Muscle layer of colon (tissue), 2 donors: Measurements from ENCODE around the gene CCDC71.

ENCODE experiments used
- H3K27ac ChIP-seq: one replicate; pipeline ENCODE4 v1.7.0; 2013; ENCODE audit warnings: low read depth, mild to moderate bottlenecking, low read length, moderate library complexity
- H3K27me3 ChIP-seq, 2 donors: one replicate each; pipeline ENCODE4 v1.7.0; 2013; ENCODE audit warnings: low read length in 2 of 2, mild to moderate bottlenecking in 2 of 2; ENCODE audit not compliant: insufficient read depth in 2 of 2, control insufficient read depth in 1 of 2
- H3K36me3 ChIP-seq: one replicate; pipeline ENCODE4 v1.7.0; 2013; ENCODE audit warnings: mild to moderate bottlenecking, low read length; ENCODE audit not compliant: insufficient read depth
- H3K4me1 ChIP-seq: one replicate; pipeline ENCODE4 v1.7.0; 2013; ENCODE audit warnings: mild to moderate bottlenecking, low read length; ENCODE audit not compliant: insufficient read depth
- H3K4me3 ChIP-seq, 2 donors: one replicate each; pipeline ENCODE4 v1.7.0; 2013; ENCODE audit warnings: low read length in 2 of 2, low read depth in 1 of 2, mild to moderate bottlenecking in 1 of 2, moderate library complexity in 1 of 2
- H3K9ac ChIP-seq: one replicate; pipeline ENCODE4 v1.7.0; 2013; ENCODE audit warnings: low read length
- H3K9me3 ChIP-seq: one replicate; pipeline ENCODE4 v1.7.0; 2013; ENCODE audit warnings: mild to moderate bottlenecking, low read length
- donor health status: abdominal sarcoma.
- donor health status: Adenocarcinoma of cecum.

CCDC71 gene

GRCh38 chr3:49165771-49166751 lies at the start of gene CCDC71:
Gene CCDC71 (minus strand): TSS chr3:49166331. CDS start chr3:49164208, 2,123 bp downstream.
- peaks cover 27% of the 10 kb centered on the region for H3K4me1 ChIP-seq
- no peaks in the 10 kb centered on the region for H3K27me3 ChIP-seq
- peak within 1 kb of the TSS; percentile 80 for H3K9ac ChIP-seq
- H3K27ac ChIP-seq: peak within 1 kb of the TSS; percentile 89
- no peaks in the 10 kb centered on the region for H3K9me3 ChIP-seq
- peak within 1 kb of the TSS; percentile 78 to 92 for H3K4me3 ChIP-seq
- peaks cover 14% of the 10 kb centered on the region for H3K36me3 ChIP-seq

GRCh38 chr3:49213998-49214397 lies 47.9 kb upstream of the CCDC71 start:
- no peaks in the 10 kb centered on the region for H3K27me3 ChIP-seq
- H3K9ac ChIP-seq: no peak overlapping the region
- H3K9me3 ChIP-seq: no peaks in the 10 kb centered on the region
- H3K36me3 ChIP-seq: no peaks in the 10 kb centered on the region
- no peak overlapping the region for H3K27ac ChIP-seq
- peaks cover 15% of the 10 kb centered on the region for H3K4me1 ChIP-seq
- no peak overlapping the region for H3K4me3 ChIP-seq

- Histone ChIP-seq H3K27ac (no peak overlapping the region), H3K36me3 (no peaks in the 10 kb centered on the region), H3K4me3 (no peak overlapping the region), H3K9ac (no peak overlapping the region), H3K4me1 (peaks cover 11% of the 10 kb centered on the region), H3K27me3 (no peaks in the 10 kb centered on the region), H3K9me3 (no peaks in the 10 kb centered on the region)
Measured at GRCh38 chr3:49213541-49213943, 47.4 kb upstream of the CCDC71 start.

- H3K27ac ChIP-seq: peak overlapping the region; percentile 24
- no peaks in the 10 kb centered on the region for H3K27me3 ChIP-seq
- H3K9me3 ChIP-seq: no peaks in the 10 kb centered on the region
- no peaks in the 10 kb centered on the region for H3K4me1 ChIP-seq
- H3K36me3 ChIP-seq: no peaks in the 10 kb centered on the region
- H3K9ac ChIP-seq: no peak overlapping the region
- H3K4me3 ChIP-seq: peak overlapping the region in 1 of 2 donors; percentile 33
Measured at GRCh38 chr3:49199900-49200281, 33.8 kb upstream of the CCDC71 start.

- Histone ChIP-seq H3K9me3 (no peaks in the 10 kb centered on the region), H3K4me1 (no peaks in the 10 kb centered on the region), H3K4me3 (peak overlapping the region; percentile 33 to 63), H3K27ac (peak overlapping the region; percentile 24), H3K9ac (no peak overlapping the region), H3K36me3 (no peaks in the 10 kb centered on the region), H3K27me3 (no peaks in the 10 kb centered on the region)
Measured at GRCh38 chr3:49199239-49199899, 33.2 kb upstream of the CCDC71 start.

GRCh38 chr3:49198611-49199230 lies 32.6 kb upstream of the CCDC71 start:
- H3K27me3 ChIP-seq: no peaks in the 10 kb centered on the region
- peak overlapping the region; percentile 25 to 63 for H3K4me3 ChIP-seq
- H3K9me3 ChIP-seq: no peaks in the 10 kb centered on the region
- no peaks in the 10 kb centered on the region for H3K36me3 ChIP-seq
- H3K4me1 ChIP-seq: no peaks in the 10 kb centered on the region
- H3K9ac ChIP-seq: no peak overlapping the region
- no peak overlapping the region for H3K27ac ChIP-seq

- Histone ChIP-seq H3K36me3 (no peaks in the 10 kb centered on the region), H3K4me3 (no peak overlapping the region), H3K9me3 (no peaks in the 10 kb centered on the region), H3K27ac (no peak overlapping the region), H3K4me1 (no peaks in the 10 kb centered on the region), H3K27me3 (no peaks in the 10 kb centered on the region), H3K9ac (no peak overlapping the region)
Measured at GRCh38 chr3:49198161-49198560, 32.0 kb upstream of the CCDC71 start.

GRCh38 chr3:49191741-49192140 lies 25.6 kb upstream of the CCDC71 start:
- Histone ChIP-seq H3K9me3 (no peaks in the 10 kb centered on the region), H3K9ac (no peak overlapping the region), H3K27ac (no peak overlapping the region), H3K36me3 (no peaks in the 10 kb centered on the region), H3K4me3 (no peak overlapping the region), H3K27me3 (no peaks in the 10 kb centered on the region), H3K4me1 (no peaks in the 10 kb centered on the region)

- Histone ChIP-seq H3K36me3 (peaks cover under 1% of the 10 kb centered on the region), H3K27me3 (no peaks in the 10 kb centered on the region)
Measured at GRCh38 chr3:49183873-49184272, 17.7 kb upstream of the CCDC71 start.

GRCh38 chr3:49182682-49183081 lies 16.6 kb upstream of the CCDC71 start:
- H3K27me3 ChIP-seq: no peaks in the 10 kb centered on the region
- H3K4me1 ChIP-seq: no peaks in the 10 kb centered on the region
- H3K4me3 ChIP-seq: no peak overlapping the region
- no peaks in the 10 kb centered on the region for H3K9me3 ChIP-seq
- H3K27ac ChIP-seq: no peak overlapping the region
- H3K36me3 ChIP-seq: peaks cover 4% of the 10 kb centered on the region
- H3K9ac ChIP-seq: no peak overlapping the region

More at GRCh38 chr3:49183873-49184272, 17.7 kb upstream of the CCDC71 start:
- Histone ChIP-seq H3K4me1 (no peaks in the 10 kb centered on the region), H3K9ac (no peak overlapping the region), H3K4me3 (no peak overlapping the region), H3K9me3 (no peaks in the 10 kb centered on the region), H3K27ac (no peak overlapping the region)

- no peak overlapping the region for H3K27ac ChIP-seq
- H3K27me3 ChIP-seq: no peaks in the 10 kb centered on the region
- no peak overlapping the region for H3K9ac ChIP-seq
- no peak overlapping the region for H3K4me3 ChIP-seq
- no peaks in the 10 kb centered on the region for H3K9me3 ChIP-seq
- H3K4me1 ChIP-seq: no peaks in the 10 kb centered on the region
- peaks cover 10% of the 10 kb centered on the region for H3K36me3 ChIP-seq
Measured at GRCh38 chr3:49181351-49181750, 15.2 kb upstream of the CCDC71 start.
